GM21786 (cell line): ENCODE measurements around the gene FBXO2.
"Not testable (repeated sequence)": the region's sequence is repeated elsewhere in the genome, so short reads cannot be mapped to it uniquely, and the experiment has no call there.

Experiments
- ATAC-seq: cut with Tn5 transposase; IDR thresholded peaks from one replicate; pipeline ENCODE4 v1.9.1; 2021; ENCODE audit not compliant: unreplicated experiment

Gene FBXO2

DNA sequence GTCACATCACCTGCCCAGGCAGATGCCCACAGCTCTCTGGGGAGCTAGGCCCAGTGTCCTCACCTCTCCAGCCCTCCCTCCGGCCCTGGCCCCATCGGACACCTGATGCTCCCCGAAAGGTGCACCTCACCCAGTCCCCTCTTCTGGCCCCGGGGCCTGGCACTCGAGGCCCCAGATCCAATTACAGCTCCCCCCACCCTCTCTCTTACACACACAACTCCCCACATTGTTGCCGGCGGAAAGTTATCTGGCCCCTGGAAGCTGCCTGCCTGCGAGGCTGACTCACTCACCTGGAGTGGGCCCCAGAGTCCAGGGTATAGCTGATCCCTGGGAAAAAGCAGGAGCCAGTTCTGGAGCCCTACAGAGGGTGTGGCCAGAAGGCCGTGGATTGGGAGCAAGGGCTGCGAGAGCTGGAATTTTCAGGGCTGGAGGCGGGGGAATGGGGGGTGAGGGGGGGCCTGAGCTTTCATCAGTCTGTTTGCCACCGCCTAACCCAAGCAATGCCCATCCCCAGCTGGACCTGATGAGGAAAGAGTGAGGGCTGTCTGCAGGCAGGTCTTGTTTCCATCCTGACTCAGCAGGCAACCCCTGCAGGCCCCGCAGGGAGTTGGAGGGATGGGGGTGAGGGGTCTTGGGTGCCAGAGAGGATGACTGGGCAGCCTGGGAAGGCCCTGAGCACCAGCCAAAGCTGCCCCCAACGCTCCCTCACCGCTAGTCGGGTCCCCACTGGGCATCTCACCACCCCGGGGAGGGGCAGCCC, 948 bp downstream of the FBXO2 start:
- no peak for ATAC-seq

DNA sequence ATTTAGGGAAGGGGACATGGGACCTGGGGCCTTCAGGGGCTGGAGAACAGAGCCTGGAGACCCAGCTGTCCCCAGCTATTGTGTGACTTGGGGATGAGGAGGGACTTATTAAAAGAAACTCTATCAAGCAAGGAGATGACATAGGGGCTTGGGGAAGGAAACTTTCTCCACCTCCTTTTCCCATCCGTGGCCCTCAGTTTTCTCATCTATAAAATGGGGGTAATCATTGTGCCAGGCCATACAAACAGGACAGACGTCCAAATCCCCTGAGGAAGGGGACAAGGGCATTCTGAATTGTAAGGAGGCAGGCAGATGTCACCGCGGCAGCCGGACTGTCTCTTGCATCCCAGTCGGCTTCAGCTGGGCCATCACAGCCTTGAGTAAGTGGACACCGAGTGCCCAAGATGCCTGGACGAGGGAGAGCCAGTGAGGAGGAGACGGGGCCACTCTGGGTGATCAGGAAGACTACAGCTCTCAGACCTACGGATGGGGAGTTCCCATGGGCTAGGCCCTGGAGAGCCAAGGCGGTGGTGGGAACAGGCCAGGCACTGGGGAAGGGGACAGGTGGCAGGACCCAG, 1.9 kb downstream of the FBXO2 start:
- no peak for ATAC-seq

DNA sequence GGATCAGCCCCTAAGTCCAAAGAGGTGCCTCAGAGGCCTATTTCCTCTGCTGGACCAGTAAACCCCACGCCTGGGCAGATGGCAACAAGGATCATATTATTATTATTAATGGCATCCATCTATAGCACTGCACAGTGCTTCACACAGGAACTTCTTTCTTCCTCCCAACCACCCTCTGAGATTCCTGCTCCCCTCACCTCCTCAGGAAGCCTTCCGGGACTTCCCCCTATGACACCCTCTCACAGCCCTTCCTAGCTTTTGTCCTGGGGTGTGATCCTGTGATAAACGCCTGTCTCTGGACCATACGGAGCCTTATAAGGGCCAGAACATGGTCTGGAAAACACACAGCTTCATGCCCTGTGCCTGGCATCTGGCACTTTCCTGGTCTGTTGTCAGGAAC, 3.2 kb downstream of the FBXO2 start:
- no peak for ATAC-seq

DNA sequence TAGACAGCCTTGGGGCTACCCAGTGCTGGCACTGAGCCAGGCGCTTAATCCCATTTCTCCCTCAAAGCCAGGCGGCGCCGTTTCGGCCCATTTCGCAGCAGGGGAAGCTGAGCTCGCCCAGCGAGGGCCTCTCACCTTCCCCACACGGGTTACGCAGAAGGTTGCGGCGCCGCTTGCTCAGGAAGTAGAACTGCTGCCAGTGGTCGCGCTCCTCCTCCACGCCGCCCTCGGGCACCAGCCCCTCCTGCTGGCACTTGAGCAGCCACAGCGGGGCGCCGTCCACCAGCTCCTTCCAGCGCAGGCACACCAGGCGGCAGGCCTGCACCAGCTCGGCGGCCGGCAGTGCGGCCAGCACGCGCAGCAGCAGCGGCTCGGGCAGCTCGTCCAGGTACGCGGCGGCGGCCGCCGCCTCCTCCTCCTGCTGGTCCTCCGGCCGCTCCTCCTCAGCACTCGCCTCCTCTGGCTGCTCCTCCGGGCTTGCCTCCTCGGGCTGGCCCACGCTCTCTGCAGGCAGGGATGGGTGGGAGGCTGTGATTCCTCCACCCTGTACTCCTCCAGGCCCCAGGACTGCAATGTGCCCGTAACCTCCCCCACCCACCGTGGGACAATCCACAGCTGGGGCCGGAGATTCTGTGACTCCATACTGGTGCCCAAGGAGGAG, 3.8 kb downstream of the FBXO2 start:
- no peak for ATAC-seq

DNA sequence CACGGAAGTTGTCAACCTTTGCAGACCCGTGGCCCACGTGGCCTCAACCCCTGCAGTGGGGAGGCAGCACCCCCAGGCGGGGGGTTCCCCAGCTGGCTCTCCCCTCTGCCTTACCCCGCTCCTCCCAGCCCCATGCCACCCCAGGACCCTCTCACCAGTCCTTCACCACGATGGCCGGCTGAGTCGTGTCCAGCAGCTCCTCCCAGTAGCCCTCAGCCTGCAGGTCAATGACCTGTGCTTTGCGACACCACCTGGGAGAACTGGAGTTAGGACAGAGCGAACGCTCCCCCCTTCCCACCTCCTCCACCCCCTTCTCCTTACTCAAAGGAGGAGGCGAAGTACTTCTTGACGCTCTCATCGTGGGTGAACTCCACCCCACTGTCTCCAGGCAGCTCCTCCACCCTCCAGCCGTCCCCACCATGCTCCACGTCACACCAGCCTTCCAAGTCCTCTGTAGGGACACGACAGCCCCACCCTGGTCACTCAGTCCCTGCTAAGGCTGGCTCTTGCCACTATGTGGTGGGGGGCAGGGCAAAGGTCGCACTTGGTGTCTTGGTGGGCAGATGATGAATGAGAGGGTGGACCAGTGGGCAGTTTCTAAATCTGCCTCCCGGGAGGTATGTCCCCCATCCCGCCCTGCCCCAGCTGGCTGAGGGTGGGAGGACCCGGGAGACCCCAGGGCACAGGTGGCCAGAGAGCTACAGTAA, 4.5 kb downstream of the FBXO2 start:
- no peak for ATAC-seq

DNA sequence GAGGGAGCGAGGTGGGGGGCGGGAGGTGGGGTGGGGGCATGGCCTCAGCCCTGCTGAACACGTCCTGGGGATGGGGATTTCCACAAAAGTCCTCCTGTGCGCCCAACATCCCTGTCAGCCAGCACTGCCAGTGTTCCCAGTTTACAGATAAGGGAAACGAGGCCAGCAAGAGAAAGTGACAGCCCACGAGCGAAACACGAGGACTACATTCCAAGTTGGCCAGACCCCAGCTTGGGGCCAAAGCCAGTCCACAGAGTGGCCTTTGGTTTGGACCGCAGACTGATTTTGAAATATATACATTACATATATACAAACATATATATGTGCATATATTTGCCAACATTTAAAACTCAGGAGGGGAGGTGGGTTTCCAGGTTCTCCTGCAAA, 5.0 kb downstream of the FBXO2 start:
- ATAC-seq: no peak

DNA sequence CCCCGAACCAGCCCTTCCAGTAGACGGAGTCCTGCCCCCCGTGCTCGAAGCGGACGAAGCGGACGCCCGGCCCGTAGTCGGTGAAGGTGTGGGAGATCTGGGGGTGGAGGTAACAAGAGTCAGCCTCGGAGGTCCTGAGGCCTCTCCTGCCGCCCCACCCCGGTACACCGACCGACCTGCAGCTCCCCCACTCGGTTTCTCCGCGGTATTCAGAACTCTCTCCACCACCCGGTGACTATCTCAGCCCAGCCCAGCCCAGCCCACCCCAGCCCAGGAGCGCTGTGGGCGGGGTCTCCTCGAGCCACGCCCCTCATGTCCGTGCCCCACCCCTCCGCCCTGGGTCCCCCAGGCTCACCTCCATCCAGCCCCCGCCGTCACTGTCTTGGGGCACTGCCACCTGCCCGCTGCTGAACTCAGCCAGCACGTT, 5.5 kb downstream of the FBXO2 start:
- no peak for ATAC-seq

DNA sequence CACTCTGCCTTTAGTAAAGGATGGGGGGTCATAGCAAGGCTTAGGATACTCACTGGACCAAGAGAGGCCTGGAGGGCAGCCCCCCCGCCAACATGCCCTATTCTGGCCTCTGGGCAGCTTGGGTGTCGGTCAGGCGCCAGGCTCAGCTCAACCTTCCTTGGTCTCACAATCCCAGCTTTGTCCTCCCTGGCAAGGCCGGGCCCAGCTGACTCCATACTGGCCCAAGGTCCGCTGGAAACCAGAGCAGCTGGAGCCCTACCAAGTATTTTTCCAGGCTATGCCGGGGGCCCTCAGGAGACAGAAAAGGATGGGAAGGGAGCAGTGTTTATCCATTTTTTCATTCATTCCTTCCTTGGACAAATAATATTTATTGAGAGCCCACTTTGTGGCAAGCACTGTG, 6.2 kb downstream of the FBXO2 start:
- ATAC-seq: no peak

DNA sequence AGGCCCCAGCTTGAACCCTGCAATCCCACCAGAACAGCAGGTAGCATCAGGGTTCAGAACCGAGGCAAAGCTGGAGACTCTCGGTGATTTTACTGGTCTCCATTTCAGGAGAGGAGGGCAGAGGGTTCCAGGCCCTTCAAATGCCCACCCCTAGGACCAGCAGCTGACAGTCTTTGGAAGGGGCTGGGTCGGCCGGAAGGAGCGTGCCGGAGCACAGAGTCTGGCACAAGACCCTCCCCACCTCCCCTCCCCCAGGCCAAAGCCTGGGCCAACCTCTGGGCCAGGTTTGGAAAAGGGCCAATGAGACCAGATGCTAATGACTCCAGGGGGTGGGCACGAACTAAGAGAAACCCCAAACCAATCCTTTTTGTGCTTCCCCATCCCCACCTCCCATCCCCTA, 6.9 kb downstream of the FBXO2 start:
- ATAC-seq: no peak

DNA sequence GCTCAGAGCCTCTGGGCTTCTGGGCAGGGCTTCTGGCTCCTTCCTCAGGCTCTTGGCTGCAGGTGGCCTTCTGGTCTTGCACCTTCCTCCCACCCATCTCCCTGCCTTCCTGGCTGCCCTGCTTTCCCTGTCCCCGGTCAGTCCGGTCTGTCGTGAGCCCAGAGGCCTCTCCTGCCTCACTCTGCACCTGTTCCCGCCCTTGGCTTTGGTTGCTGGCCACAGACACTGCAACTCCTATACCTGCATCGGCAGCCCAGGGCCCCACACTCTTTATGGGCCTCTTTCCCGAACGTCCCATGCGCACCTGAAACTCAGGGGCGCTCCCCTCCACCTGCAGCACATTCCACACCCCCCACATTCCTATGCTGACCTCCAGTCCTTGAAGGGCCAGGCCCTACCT, 7.9 kb downstream of the FBXO2 start:
- no peak for ATAC-seq

DNA sequence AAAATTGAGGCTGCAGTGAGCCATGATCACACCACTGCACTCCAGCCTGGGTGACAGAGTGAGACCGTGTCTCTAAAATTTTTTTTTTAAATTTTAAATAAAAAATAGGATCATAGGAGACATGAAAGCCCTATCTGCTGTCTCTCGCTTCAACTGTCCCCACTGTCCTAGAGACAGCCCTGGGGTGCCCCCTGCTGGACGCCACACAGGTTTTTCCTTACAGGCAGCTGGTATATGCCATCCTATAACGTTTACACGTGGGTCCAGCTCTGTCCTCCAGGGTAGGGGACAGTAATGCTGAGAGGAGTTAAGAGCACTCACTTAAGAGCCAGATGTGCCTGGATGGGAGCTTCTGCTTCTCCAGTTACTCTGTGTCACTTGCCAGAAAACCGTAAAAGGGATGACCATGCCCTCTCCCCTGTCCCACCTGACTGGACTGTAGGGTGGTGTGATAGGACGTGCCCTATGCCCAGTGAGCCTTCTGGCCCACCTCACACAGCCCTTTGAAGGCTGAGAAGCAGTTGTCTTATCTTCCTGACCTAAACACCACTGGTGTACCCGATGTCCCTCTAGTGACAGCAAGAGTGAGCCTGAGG, 8.5 kb downstream of the FBXO2 start:
- no peak for ATAC-seq

DNA sequence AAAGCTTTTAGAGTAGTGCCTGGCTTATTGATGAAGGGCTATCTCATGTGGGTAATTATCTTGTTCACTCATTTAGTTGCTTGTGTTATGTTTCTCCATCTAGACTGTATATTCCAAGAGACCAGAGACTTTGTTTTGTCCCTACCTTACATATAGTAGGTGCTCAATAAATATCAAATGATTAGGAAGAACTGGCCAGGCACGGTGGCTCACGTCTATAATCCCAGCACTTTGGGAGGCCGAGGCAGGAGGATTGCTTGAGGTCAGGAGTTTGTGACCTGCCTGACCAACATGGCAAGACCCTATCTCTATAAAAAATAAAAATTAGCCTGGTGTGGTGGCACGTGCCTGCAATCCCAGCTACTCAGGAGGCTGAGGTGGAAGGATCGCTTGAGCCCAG, 9.0 kb downstream of the FBXO2 start:
- no peak for ATAC-seq

DNA sequence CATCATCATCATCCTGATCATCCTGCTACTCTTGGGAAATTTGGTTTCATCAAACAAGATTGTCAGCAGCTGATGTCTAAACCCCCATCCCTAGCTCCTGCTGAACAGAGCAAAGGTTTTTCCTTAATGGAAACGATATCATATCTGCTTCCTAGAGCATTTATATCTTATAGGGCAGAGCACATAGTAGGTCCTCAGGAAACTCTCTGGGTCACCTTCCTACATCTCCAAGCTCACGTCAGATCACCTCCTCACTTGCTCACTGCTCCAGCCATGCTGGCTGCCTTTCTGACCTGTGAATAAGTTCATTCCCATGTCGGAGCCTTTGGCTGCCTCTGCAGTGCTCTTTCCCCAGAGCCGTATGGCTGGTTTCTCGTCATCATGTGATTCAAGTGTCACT, 10.4 kb downstream of the FBXO2 start:
- ATAC-seq: no peak

DNA sequence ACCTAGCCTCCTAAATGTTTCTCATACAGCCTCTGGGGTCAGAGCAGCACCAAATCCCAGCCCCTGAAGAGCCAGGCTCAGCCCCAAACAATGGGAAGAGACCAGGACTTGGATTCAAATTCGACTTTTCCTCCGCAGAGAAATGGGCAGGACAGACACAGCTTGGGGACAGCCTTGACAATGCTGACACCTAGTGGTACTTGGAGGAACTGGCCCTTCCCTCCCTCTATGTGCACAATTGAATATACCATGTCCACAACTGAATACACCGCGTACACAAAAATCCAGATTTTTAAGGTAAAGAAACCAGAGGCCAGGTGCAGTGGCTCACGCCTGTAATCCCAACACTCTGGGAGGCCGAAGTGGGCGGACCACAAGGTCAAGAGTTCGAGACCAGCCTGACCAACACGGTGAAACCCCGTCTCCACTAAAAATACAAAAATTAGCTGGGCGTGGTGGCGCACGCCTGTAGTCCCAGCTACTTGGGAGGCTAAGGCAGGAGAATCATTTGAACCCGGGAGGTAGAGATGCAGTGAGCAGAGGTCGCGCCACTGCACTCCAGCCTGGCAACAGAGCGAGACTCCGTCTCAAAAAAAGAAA, 11.7 kb downstream of the FBXO2 start:
- ATAC-seq: not testable (repeated sequence)

DNA sequence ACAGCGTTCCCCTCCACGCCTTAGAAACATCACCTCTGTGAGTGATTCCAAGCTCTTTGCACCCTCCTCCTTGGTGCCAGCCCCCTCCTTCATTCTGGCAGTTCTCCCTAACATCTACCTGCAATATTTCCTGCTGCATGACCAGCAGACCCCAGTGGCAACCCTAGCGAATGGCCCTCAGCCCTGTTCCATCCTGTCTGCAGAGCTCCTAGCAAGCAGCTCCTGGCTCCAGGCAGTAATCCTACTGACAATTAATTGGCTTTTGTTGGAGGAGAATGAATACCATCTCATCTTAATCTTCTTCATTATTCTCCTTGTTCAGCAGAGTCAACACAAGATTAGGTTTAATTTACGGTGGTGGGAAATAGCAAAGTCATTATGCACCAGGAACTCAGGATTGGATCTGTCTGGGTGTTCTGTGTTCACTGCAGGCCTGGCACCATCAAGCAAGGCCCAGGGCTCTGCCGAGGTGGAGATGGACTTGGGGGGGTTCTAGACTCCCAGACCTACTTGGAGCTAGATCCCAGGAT, 12.4 kb downstream of the FBXO2 start:
- no peak for ATAC-seq

DNA sequence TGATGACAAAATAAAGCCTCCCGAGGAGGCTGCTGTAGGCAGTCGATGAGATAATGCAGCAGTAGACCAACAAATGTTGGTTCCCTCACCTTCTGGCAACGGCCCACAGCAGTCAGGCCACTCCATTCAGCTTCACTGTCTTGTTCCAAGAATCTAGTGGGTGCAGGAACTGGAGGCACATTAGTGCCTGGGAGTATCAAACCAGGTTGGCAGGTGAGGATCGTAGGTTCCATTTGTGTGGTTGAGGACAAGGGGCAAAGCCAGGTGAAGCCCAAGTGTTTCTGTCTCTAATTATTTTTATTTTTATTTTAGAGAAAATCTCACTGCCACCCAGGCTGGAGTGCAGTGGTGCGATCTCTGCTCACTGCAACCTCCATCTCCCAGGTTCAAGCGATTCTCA, 13.3 kb downstream of the FBXO2 start:
- ATAC-seq: no peak

DNA sequence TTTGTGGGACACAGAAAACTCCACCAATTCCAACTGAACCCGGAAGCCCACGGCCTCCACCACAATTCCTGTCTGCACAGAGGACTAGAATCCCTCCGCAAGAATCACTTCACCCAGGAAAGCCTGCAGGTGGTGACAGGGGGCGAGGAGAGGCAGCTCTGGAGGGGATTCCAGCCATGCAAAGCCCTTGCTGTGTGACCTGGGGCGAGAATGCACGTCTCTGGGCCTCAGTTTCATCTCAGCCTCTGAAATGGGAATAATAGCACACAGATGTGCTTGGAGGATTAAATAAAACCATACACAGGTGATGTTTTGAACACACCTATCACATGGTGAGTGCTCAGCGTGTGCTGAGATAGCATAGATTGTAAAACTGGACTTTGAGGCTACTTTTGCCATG, 14.1 kb downstream of the FBXO2 start:
- ATAC-seq: no peak

DNA sequence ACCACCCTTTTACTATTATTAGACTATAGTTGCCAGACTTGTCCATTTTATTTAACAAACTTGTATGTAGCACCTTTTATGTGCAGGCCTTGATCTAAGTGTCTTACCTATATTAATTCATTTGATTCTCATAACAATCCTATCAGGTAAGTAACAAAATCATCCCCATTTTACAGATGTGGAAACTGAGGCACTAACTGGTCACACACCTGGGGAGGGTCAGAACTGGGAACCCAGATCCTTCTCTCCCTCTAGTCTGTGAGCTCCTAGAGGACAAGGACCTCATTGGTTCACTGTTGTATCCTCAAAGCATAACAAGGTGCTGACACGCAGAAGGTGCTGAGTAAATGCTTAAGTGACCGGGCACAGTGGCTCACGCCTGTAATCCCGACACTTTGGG, 14.9 kb downstream of the FBXO2 start:
- ATAC-seq: no peak

DNA sequence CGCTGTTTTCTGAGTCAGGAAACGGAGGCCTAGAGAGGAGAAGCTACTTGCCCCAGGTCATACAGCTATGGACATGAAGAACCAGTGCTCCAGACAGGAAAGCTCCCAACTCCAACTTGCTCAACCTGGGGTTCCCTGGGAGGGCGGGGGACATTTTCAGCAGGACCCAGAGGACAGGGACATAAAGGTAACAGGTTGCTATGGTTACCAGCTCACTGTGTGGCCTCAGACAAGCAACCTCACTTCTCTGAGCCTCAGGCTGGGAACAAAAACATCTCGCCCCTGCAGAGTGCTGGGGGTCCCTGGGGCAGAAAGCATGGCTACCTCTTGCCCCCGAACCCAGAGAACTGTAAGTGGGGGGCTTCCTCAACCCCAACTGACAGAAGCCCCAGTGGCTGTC, 16.1 kb downstream of the FBXO2 start:
- no peak for ATAC-seq

DNA sequence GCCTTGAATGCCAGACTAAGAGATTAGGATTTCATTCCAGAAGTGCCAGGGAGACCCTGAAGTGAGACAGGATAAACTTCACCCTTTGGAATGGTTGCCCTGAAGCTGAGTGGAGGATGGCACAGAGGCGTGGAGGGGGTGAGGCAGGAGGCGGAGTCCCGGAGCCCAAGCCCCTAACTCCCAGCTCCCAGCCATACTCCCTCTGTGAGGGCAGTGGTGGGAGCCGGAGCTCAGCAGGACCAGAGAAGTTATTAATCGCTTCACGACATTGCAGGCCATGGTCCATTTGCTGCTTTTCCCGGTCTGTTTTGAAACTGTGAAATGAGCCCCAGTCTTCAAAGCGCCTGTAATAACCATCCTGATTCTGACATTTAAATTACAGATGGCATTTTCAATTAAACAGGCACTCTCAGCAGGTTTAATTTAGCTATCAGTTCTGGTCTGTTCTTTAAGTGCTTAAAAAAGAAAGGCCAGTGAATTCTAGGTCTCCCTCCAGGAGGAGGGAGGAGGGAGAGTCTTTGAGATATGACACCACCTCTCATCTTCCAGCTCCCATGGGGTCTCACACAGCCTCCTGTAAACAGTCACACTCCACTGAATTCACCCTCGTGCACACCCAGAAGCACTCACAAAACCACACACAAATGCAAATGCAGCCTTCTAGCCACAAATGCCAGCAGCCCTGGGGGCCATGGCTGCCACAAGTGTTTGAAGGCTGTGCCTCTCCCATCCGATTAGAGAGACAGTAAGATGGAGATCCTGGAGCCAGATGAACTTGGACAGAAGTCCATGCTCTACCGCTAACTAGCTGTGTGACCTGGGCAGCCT, 19.6 kb downstream of the FBXO2 start:
- ATAC-seq: no peak
